VCaP (cell line): ENCODE data around the gene NPVF.
A peak's percentile ranks its signal among the peaks of the same experiment; 100 is the strongest.

Source experiments
- H3K27ac ChIP-seq: fragments of 450-650 bp; 2 replicates; pipeline ENCODE4 v1.5.1; 2017
- TF ChIP-seq, protein P1 (sequence below): fragments of 450-650 bp; conservative IDR thresholded peaks from 2 replicates; pipeline ENCODE4 v1.5.1; 2017; ENCODE audit warnings: mild to moderate bottlenecking, moderate library complexity

Gene NPVF

DNA sequence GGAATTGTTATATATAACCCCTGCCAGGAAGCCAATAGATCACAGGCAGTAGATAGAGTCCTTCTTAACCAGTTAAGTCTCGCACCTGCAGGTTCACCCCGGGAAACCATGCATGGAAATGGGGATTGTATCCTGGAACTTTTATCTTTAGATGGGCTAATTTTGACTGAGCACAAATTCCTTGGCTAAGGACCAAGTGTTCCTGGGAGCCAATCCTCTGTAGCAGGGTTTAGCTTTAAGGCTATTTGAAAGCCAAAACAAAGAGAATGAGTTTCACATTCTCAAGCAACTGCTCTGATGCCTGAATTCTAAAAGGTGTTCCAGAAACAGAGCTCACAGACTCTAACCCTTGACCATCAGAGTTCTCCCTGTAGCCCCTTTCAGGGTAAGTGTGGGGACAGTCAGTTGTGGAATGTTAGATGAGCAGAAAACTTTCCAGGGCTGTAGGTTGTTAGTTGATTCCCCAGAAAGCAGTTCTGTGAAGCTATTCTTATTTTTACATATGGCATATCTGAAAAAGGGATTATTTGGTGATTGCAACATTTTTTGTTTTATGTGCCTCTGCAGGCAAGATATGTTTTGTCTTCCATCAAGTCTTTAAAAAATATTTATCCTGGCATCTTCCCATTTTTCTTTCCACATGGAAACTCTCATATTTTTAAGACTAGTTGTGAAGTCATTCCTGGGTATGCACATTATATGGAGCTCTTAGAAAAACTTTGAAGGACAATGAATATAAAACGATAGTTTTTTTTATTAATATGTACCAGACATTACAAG is 16.2 kb upstream of the NPVF start:
- TF ChIP-seq, protein P1, sequence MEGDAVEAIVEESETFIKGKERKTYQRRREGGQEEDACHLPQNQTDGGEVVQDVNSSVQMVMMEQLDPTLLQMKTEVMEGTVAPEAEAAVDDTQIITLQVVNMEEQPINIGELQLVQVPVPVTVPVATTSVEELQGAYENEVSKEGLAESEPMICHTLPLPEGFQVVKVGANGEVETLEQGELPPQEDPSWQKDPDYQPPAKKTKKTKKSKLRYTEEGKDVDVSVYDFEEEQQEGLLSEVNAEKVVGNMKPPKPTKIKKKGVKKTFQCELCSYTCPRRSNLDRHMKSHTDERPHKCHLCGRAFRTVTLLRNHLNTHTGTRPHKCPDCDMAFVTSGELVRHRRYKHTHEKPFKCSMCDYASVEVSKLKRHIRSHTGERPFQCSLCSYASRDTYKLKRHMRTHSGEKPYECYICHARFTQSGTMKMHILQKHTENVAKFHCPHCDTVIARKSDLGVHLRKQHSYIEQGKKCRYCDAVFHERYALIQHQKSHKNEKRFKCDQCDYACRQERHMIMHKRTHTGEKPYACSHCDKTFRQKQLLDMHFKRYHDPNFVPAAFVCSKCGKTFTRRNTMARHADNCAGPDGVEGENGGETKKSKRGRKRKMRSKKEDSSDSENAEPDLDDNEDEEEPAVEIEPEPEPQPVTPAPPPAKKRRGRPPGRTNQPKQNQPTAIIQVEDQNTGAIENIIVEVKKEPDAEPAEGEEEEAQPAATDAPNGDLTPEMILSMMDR: no peak
- no peak overlapping the region for H3K27ac ChIP-seq

DNA sequence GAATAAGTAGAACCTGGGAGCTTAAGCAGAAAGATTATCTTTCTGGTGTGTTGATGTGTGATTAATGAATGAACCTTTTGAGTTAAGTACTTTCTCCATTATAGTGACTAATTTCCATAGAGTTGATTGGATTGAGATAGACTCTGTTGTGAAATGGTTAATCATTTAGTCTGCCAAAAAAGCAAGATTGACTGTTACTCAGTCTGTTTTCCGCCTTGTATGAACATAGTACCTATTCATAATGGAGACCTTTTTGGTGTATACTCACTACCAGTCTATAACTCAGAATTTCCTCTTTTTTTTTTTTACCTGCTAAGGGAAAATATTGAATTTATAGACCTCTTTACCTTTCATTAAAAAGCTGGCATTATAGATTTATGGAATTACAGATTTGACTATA is 14.4 kb upstream of the NPVF start:
- H3K27ac ChIP-seq: no peak overlapping the region
- TF ChIP-seq, protein P1: no peak

DNA sequence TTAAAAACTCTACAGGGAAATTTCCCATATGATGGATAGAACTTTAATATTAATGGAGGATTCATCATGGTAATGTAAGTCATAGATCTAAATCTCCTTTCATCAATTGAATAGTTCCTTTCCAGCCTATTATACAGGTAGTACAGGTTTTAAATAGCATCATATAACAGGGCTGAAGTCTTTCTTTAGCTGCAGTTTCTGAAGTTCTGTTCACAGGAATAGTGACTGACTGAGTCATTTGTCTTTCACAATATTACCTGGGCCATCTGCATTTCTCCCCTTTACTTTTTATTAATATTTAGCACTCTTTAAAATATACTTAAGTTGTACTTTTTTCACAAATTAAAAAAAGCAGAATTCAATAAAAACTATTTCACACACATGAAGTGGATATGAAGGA is 12.6 kb upstream of the NPVF start:
- H3K27ac ChIP-seq: peak overlapping the region; percentile 70
- TF ChIP-seq, protein P1: no peak

DNA sequence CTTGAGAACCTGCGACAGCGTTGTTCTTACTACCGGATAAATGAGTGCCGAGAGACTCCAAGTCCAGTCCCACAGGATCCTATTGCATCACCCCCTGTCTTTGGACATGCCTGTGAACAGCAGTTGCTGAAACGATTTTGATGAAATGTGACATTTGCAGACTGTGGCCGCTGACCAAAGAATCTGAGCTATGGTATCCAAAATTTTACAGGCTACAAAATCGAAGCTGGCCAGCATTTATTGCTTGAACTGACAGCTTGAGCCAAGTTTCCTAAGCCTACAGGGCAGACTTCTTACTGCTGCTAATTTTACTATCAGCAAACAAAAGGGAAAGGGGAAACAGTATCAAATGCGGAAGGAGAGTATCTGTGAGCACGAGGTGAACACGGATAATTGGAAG is 12.1 kb upstream of the NPVF start:
- TF ChIP-seq, protein P1: no peak; the same call in 1 of the 2 replicates
- peak overlapping the region; percentile 70 for H3K27ac ChIP-seq

DNA sequence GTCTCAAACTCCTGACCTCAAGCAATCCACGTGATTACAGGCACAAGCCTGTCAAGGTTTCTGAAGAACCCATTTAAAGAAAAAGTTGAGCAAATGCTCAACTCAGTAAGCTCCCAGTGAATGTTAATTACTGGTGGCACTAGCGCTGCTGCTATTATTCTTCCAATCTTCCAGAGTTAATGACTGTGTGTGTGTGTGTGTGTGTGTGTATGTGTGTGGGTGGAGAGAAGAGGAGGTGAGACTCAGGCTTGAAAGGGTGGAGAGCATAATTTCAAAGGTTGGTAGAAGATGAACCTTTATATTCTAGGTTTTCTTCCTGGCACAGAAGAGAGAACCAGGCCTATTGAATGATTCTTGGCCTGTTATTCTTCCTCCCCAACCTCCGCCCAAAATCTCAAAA is 11.6 kb upstream of the NPVF start:
- TF ChIP-seq, protein P1: no peak
- peak overlapping the region; percentile 70 for H3K27ac ChIP-seq

DNA sequence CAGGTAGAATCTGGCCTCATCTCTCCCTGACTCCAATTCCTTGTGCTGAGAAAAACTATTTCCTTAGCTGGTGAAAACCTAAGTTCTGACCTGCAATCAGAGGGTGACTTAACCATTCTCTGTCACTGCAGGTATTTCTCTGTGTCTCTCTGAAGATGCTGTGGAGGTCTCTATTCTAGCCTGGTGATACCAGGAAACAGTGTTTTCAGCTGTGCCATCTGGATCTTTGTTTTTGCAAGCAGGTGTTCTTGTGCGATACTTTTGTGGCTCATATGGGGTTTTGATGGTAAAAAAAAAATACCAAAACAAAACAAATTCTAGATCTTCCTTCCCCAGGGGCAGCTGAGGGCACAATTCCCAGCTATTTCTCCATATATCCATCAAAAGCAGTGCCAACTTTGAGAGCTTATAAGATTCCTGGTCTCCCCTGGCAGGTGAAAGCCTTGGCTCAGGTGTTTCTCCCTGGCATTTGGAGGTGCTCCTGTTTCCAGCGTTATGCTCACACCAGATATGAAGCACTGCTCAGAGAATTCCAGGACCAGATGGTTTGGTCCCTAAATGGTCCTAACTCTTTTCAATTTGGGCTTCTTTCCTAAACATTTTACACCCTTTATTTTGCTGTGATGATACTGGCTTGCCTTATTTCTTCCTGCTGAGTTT is 9.9 kb upstream of the NPVF start:
- no peak overlapping the region for H3K27ac ChIP-seq
- TF ChIP-seq, protein P1: no peak

DNA sequence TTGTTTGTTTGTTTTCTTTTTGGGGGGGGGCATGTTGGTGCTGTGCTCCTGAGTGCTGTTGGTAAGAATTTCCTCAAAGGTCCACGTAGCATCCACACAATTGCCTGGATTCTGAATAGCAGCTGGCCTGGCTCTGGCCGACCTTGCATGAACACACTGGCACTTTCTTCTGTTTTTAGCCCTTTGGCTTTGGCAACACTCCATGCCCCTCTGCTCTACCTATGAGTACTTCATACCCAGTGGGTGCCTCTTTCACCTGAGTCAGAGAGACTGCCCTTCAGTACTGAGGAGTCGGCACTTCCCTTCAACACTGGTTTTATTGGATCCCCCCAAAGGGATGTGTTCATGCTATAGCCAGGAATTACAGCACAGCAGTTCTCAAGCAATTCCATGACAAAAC is 7.2 kb upstream of the NPVF start:
- no peak overlapping the region for H3K27ac ChIP-seq
- TF ChIP-seq, protein P1: no peak
